Endothelial cell (in vitro differentiated cells): ENCODE data around the gene SATB2. TPM values are rescaled to one million over a fixed set of nuclear protein-coding genes. Genes with fewer than 3 reads are reported as not detected.

Source experiments
- DNase-seq: peaks from one replicate; pipeline ENCODE4 v3.0.0; 2021; ENCODE audit warnings: low spot score
- H3K27ac Mint-ChIP-seq: one replicate; pipeline ENCODE4 v1.8.0; 2021; ENCODE audit warnings: mixed read lengths, inconsistent platforms; ENCODE audit not compliant: unreplicated experiment
- H3K27me3 Mint-ChIP-seq: one replicate; pipeline ENCODE4 v1.8.0; 2021; ENCODE audit warnings: mild to moderate bottlenecking, moderate library complexity, mixed read lengths, inconsistent platforms; ENCODE audit not compliant: unreplicated experiment
- H3K36me3 Mint-ChIP-seq: one replicate; pipeline ENCODE4 v1.8.0; 2021; ENCODE audit warnings: mild to moderate bottlenecking, low read depth, mixed read lengths, inconsistent platforms; ENCODE audit not compliant: unreplicated experiment
- H3K4me1 Mint-ChIP-seq: one replicate; pipeline ENCODE4 v1.8.0; 2021; ENCODE audit warnings: mild to moderate bottlenecking, mixed read lengths, inconsistent platforms; ENCODE audit not compliant: unreplicated experiment
- H3K4me3 Mint-ChIP-seq: one replicate; pipeline ENCODE4 v1.8.0; 2021; ENCODE audit warnings: mild to moderate bottlenecking, mixed read lengths, inconsistent platforms; ENCODE audit not compliant: unreplicated experiment
- H3K9me3 Mint-ChIP-seq: one replicate; pipeline ENCODE4 v1.8.0; 2021; ENCODE audit warnings: mixed read lengths, inconsistent platforms; ENCODE audit not compliant: unreplicated experiment
- CTCF ChIP-seq: fragments of 200-600 bp; sonication (generic); IDR thresholded peaks from one replicate; pipeline ENCODE4 v1.5.0; 2021; ENCODE audit warnings: antibody characterized with exemption; ENCODE audit not compliant: unreplicated experiment
- total RNA-seq: library from RNA; stranded (reverse); fragmentation: NEBNext Ultra II Directional; extraction: Animal tissue kit (Norgen Biotek cat#: 25700); gene quantifications from one replicate; pipeline ENCODE4 v1.2.1, GENCODE V29; 2021; ENCODE audit not compliant: unreplicated experiment

Gene SATB2
- total RNA-seq, 1 donor from 2014 or later: 3.8 TPM

- TF ChIP-seq CTCF: no peak
- no peak overlapping the region for H3K4me3 Mint-ChIP-seq
- no peak for DNase-seq
- H3K36me3 Mint-ChIP-seq: no peaks in the 10 kb centered on the region
- no peaks in the 10 kb centered on the region for H3K4me1 Mint-ChIP-seq
- H3K27me3 Mint-ChIP-seq: no peaks in the 10 kb centered on the region
- no peak overlapping the region for H3K27ac Mint-ChIP-seq
- H3K9me3 Mint-ChIP-seq: peaks cover 6% of the 10 kb centered on the region
Measured at GRCh38 chr2:199282309-199282708, 175.4 kb downstream of the SATB2 start.

GRCh38 chr2:199279146-199279545, 178.6 kb downstream of the SATB2 start:
- Mint-ChIP-seq H3K4me3 (no peak overlapping the region), H3K27ac (no peak overlapping the region), H3K27me3 (no peaks in the 10 kb centered on the region), H3K4me1 (no peaks in the 10 kb centered on the region), H3K9me3 (no peaks in the 10 kb centered on the region), H3K36me3 (no peaks in the 10 kb centered on the region)
- TF ChIP-seq CTCF: no peak
- DNase-seq: no peak

GRCh38 chr2:199278099-199278498, 179.6 kb downstream of the SATB2 start:
- TF ChIP-seq CTCF: no peak
- Mint-ChIP-seq H3K36me3 (no peaks in the 10 kb centered on the region), H3K27ac (no peak overlapping the region), H3K27me3 (no peaks in the 10 kb centered on the region), H3K4me3 (no peak overlapping the region), H3K4me1 (no peaks in the 10 kb centered on the region), H3K9me3 (no peaks in the 10 kb centered on the region)
- no peak for DNase-seq

- no peaks in the 10 kb centered on the region for H3K27me3 Mint-ChIP-seq
- no peak overlapping the region for H3K27ac Mint-ChIP-seq
- no peaks in the 10 kb centered on the region for H3K9me3 Mint-ChIP-seq
- no peak for DNase-seq
- no peak for TF ChIP-seq CTCF
- no peak overlapping the region for H3K4me3 Mint-ChIP-seq
- no peaks in the 10 kb centered on the region for H3K36me3 Mint-ChIP-seq
- H3K4me1 Mint-ChIP-seq: no peaks in the 10 kb centered on the region
Measured at GRCh38 chr2:199273042-199273511, 184.7 kb downstream of the SATB2 start.

GRCh38 chr2:199261936-199262335, 195.8 kb downstream of the SATB2 start:
- Mint-ChIP-seq H3K9me3 (peaks cover 6% of the 10 kb centered on the region), H3K27ac (no peak overlapping the region), H3K4me3 (no peak overlapping the region), H3K36me3 (no peaks in the 10 kb centered on the region), H3K4me1 (no peaks in the 10 kb centered on the region), H3K27me3 (no peaks in the 10 kb centered on the region)
- no peak for DNase-seq
- no peak for TF ChIP-seq CTCF
